ENCODE results near the gene OPCML.

DNA sequence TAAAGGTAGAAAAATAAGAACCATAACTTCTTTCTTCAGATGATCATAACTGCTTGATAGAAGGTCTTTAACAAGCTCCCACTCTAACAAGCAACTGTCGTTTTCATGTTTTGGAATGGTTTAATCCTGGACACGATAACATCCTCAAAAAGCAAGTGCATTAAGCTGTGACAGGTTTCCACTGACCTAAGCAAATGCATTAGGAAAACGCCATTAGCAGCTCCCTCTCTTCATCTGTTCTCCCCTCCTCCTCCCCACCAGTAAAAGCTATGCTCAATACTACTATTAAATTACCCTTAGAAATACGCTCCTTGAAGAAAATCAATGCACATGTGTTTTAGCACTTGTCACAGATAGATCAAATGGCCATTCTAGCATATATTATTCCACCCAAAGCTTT is 729.4 kb downstream of the OPCML start:
- no peak for TF ChIP-seq CTCF (IDR thresholded peaks at IDR 0.05)
- TF ChIP-seq POLR2A (IDR thresholded peaks at IDR 0.05) = no peak

Data from vagina (tissue), 2 donors.